GM23338 (cell line): ENCODE data around the gene SULT1B1. TPM values are rescaled to one million over a fixed set of nuclear protein-coding genes. Genes with fewer than 3 reads are reported as not detected.

Experiments
- CREB1 ChIP-seq: fragments of 250-450 bp; sonication (Bioruptor Pico); IDR thresholded peaks from 2 replicates; pipeline ENCODE4 v1.5.0; 2020; ENCODE audit warnings: low read depth, mild to moderate bottlenecking, moderate library complexity
- EZH2 ChIP-seq: fragments of 200-600 bp; sonication (generic); IDR thresholded peaks from one replicate; pipeline ENCODE4 v1.8.0; 2017; ENCODE audit warnings: antibody characterized with exemption, mild to moderate bottlenecking, low read depth; ENCODE audit not compliant: unreplicated experiment
- EZH2phosphoT487 ChIP-seq: fragments of 200-600 bp; sonication (generic); IDR thresholded peaks from one replicate; pipeline ENCODE4 v1.8.1; 2018; ENCODE audit warnings: antibody characterized with exemption; ENCODE audit not compliant: unreplicated experiment
- JUNB ChIP-seq: IDR thresholded peaks from one replicate; pipeline ENCODE4 v1.6.1; 2016; ENCODE audit warnings: antibody characterized with exemption; ENCODE audit not compliant: unreplicated experiment
- NANOG ChIP-seq: IDR thresholded peaks from 2 replicates; pipeline ENCODE4 v1.6.1; 2016; ENCODE audit warnings: antibody characterized with exemption, borderline replicate concordance
- POLR2AphosphoS5 ChIP-seq: IDR thresholded peaks from 2 replicates; pipeline ENCODE4 v1.6.1; 2016; ENCODE audit warnings: antibody characterized with exemption, low read depth
- STAT1 ChIP-seq: IDR thresholded peaks from one replicate; pipeline ENCODE4 v1.6.1; 2016; ENCODE audit warnings: antibody characterized with exemption; ENCODE audit not compliant: unreplicated experiment
- ZNF331 ChIP-seq: fragments of 250-450 bp; sonication (Bioruptor Pico); IDR thresholded peaks from 2 replicates; pipeline ENCODE4 v1.5.0; 2020; ENCODE audit warnings: low read depth, mild to moderate bottlenecking, moderate library complexity
- polyA plus RNA-seq: library from polyadenylated mRNA; unstranded; fragments of >200 nt; fragmentation: Nextera tagmentation; extraction: Ambion mirVana; gene quantifications from 2 replicates; pipeline ENCODE4 v1.2.1, GENCODE V29; 2016
- total RNA-seq: library from RNA; depleted of rRNA; stranded (reverse); fragments of >200 nt; shearing (Covaris generic); gene quantifications from 2 replicates; pipeline ENCODE4 v1.2.3, GENCODE V29; 2014
- TF ChIP-seq, protein P1 (sequence below): fragments of 250-450 bp; sonication (Bioruptor Pico); IDR thresholded peaks from 2 replicates; pipeline ENCODE4 v1.5.0; 2020; ENCODE audit warnings: mild to moderate bottlenecking, moderate library complexity
- TF ChIP-seq, protein P2 (sequence below): IDR thresholded peaks from one replicate; pipeline ENCODE4 v1.6.1; 2018; ENCODE audit warnings: antibody characterized with exemption; ENCODE audit not compliant: unreplicated experiment
- TF ChIP-seq, protein P3 (sequence below), 2 experiments: fragments of 200-600 bp in 1 of 2; sonication (generic) in 1 of 2; conservative IDR thresholded peaks; 2 replicates each; pipeline versions ENCODE4 v1.5.1 to v1.6.1; 2016 to 2017; ENCODE audit warnings: antibody characterized with exemption in 2 of 2, low read depth in 2 of 2, mild to moderate bottlenecking in 2 of 2, moderate library complexity in 1 of 2

SULT1B1 gene
- total and polyA plus RNA-seq, 2 experiments from 2014 or later: not detected

DNA sequence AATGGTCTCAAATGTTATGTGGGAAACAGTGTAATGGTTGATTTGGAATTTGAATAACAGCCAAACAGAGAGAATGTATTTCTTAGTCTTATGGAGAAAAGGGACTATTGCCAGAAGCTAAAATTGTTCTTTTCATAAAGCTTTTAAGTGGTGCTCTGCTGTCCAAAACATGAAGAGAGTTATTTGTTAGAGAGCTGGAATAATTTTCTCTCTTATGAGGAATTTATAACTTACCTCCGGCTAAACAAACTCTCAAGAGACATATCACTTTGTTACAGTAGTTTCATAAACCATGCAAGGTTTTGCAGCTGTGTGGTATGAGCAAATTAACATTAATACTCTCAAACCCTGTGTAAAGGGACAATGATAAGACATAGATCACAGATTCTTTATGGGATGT is 28.6 kb downstream of the SULT1B1 start (continued):
- TF ChIP-seq, protein P1, sequence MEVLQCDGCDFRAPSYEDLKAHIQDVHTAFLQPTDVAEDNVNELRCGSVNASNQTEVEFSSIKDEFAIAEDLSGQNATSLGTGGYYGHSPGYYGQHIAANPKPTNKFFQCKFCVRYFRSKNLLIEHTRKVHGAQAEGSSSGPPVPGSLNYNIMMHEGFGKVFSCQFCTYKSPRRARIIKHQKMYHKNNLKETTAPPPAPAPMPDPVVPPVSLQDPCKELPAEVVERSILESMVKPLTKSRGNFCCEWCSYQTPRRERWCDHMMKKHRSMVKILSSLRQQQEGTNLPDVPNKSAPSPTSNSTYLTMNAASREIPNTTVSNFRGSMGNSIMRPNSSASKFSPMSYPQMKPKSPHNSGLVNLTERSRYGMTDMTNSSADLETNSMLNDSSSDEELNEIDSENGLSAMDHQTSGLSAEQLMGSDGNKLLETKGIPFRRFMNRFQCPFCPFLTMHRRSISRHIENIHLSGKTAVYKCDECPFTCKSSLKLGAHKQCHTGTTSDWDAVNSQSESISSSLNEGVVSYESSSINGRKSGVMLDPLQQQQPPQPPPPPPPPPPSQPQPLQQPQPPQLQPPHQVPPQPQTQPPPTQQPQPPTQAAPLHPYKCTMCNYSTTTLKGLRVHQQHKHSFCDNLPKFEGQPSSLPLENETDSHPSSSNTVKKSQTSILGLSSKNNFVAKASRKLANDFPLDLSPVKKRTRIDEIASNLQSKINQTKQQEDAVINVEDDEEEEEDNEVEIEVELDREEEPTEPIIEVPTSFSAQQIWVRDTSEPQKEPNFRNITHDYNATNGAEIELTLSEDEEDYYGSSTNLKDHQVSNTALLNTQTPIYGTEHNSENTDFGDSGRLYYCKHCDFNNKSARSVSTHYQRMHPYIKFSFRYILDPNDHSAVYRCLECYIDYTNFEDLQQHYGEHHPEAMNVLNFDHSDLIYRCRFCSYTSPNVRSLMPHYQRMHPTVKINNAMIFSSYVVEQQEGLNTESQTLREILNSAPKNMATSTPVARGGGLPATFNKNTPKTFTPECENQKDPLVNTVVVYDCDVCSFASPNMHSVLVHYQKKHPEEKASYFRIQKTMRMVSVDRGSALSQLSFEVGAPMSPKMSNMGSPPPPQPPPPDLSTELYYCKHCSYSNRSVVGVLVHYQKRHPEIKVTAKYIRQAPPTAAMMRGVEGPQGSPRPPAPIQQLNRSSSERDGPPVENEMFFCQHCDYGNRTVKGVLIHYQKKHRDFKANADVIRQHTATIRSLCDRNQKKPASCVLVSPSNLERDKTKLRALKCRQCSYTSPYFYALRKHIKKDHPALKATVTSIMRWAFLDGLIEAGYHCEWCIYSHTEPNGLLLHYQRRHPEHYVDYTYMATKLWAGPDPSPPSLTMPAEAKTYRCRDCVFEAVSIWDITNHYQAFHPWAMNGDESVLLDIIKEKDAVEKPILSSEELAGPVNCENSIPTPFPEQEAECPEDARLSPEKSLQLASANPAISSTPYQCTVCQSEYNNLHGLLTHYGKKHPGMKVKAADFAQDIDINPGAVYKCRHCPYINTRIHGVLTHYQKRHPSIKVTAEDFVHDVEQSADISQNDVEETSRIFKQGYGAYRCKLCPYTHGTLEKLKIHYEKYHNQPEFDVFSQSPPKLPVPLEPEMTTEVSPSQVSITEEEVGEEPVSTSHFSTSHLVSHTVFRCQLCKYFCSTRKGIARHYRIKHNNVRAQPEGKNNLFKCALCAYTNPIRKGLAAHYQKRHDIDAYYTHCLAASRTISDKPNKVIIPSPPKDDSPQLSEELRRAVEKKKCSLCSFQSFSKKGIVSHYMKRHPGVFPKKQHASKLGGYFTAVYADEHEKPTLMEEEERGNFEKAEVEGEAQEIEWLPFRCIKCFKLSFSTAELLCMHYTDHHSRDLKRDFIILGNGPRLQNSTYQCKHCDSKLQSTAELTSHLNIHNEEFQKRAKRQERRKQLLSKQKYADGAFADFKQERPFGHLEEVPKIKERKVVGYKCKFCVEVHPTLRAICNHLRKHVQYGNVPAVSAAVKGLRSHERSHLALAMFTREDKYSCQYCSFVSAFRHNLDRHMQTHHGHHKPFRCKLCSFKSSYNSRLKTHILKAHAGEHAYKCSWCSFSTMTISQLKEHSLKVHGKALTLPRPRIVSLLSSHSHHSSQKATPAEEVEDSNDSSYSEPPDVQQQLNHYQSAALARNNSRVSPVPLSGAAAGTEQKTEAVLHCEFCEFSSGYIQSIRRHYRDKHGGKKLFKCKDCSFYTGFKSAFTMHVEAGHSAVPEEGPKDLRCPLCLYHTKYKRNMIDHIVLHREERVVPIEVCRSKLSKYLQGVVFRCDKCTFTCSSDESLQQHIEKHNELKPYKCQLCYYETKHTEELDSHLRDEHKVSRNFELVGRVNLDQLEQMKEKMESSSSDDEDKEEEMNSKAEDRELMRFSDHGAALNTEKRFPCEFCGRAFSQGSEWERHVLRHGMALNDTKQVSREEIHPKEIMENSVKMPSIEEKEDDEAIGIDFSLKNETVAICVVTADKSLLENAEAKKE (CRISPR knock-in tag): no peak
- TF ChIP-seq, protein P2, sequence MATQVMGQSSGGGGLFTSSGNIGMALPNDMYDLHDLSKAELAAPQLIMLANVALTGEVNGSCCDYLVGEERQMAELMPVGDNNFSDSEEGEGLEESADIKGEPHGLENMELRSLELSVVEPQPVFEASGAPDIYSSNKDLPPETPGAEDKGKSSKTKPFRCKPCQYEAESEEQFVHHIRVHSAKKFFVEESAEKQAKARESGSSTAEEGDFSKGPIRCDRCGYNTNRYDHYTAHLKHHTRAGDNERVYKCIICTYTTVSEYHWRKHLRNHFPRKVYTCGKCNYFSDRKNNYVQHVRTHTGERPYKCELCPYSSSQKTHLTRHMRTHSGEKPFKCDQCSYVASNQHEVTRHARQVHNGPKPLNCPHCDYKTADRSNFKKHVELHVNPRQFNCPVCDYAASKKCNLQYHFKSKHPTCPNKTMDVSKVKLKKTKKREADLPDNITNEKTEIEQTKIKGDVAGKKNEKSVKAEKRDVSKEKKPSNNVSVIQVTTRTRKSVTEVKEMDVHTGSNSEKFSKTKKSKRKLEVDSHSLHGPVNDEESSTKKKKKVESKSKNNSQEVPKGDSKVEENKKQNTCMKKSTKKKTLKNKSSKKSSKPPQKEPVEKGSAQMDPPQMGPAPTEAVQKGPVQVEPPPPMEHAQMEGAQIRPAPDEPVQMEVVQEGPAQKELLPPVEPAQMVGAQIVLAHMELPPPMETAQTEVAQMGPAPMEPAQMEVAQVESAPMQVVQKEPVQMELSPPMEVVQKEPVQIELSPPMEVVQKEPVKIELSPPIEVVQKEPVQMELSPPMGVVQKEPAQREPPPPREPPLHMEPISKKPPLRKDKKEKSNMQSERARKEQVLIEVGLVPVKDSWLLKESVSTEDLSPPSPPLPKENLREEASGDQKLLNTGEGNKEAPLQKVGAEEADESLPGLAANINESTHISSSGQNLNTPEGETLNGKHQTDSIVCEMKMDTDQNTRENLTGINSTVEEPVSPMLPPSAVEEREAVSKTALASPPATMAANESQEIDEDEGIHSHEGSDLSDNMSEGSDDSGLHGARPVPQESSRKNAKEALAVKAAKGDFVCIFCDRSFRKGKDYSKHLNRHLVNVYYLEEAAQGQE: no peak
- no peak for TF ChIP-seq STAT1
- no peak for TF ChIP-seq NANOG
- no peak for TF ChIP-seq CREB1
- TF ChIP-seq, protein P3, sequence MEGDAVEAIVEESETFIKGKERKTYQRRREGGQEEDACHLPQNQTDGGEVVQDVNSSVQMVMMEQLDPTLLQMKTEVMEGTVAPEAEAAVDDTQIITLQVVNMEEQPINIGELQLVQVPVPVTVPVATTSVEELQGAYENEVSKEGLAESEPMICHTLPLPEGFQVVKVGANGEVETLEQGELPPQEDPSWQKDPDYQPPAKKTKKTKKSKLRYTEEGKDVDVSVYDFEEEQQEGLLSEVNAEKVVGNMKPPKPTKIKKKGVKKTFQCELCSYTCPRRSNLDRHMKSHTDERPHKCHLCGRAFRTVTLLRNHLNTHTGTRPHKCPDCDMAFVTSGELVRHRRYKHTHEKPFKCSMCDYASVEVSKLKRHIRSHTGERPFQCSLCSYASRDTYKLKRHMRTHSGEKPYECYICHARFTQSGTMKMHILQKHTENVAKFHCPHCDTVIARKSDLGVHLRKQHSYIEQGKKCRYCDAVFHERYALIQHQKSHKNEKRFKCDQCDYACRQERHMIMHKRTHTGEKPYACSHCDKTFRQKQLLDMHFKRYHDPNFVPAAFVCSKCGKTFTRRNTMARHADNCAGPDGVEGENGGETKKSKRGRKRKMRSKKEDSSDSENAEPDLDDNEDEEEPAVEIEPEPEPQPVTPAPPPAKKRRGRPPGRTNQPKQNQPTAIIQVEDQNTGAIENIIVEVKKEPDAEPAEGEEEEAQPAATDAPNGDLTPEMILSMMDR (conservative IDR thresholded peaks at IDR 0.05; ENCODE audit: low read depth in 2 of 2): no peak
- TF ChIP-seq EZH2phosphoT487: no peak
- no peak for TF ChIP-seq POLR2AphosphoS5
- TF ChIP-seq ZNF331 (CRISPR knock-in tag): no peak
- no peak for TF ChIP-seq JUNB
- no peak for TF ChIP-seq EZH2
